ENCODE results near the gene FBXL13.

Gene FBXL13

DNA sequence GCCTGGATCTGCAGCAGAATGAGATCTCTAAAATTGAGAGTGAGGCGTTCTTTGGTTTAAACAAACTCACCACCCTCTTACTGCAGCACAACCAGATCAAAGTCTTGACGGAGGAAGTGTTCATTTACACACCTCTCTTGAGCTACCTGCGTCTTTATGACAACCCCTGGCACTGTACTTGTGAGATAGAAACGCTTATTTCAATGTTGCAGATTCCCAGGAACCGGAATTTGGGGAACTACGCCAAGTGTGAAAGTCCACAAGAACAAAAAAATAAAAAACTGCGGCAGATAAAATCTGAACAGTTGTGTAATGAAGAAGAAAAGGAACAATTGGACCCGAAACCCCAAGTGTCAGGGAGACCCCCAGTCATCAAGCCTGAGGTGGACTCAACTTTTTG, 140.4 kb downstream of the FBXL13 start:
- no peak for DNase-seq (ENCODE audit: low read depth in 1 of 2, low spot score in 1 of 2)
- Histone ChIP-seq H3K27ac (replicated peaks) (no peak overlapping the region), H3K27me3 (ENCODE audit: insufficient read depth, poor library complexity, severe bottlenecking) (no peaks in the 10 kb centered on the region), H3K4me3 (replicated peaks; ENCODE audit: insufficient read depth, low read length) (no peak overlapping the region)
- TF ChIP-seq, protein P1, sequence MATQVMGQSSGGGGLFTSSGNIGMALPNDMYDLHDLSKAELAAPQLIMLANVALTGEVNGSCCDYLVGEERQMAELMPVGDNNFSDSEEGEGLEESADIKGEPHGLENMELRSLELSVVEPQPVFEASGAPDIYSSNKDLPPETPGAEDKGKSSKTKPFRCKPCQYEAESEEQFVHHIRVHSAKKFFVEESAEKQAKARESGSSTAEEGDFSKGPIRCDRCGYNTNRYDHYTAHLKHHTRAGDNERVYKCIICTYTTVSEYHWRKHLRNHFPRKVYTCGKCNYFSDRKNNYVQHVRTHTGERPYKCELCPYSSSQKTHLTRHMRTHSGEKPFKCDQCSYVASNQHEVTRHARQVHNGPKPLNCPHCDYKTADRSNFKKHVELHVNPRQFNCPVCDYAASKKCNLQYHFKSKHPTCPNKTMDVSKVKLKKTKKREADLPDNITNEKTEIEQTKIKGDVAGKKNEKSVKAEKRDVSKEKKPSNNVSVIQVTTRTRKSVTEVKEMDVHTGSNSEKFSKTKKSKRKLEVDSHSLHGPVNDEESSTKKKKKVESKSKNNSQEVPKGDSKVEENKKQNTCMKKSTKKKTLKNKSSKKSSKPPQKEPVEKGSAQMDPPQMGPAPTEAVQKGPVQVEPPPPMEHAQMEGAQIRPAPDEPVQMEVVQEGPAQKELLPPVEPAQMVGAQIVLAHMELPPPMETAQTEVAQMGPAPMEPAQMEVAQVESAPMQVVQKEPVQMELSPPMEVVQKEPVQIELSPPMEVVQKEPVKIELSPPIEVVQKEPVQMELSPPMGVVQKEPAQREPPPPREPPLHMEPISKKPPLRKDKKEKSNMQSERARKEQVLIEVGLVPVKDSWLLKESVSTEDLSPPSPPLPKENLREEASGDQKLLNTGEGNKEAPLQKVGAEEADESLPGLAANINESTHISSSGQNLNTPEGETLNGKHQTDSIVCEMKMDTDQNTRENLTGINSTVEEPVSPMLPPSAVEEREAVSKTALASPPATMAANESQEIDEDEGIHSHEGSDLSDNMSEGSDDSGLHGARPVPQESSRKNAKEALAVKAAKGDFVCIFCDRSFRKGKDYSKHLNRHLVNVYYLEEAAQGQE (IDR thresholded peaks at IDR 0.05; ENCODE audit: insufficient replicate concordance, low read depth) = no peak
- TF ChIP-seq SPI1 (IDR thresholded peaks at IDR 0.05; ENCODE audit: borderline replicate concordance, low read depth) (no peak), GABPA (IDR thresholded peaks at IDR 0.05; ENCODE audit: low read depth) (no peak), POLR2AphosphoS5 (IDR thresholded peaks at IDR 0.05; ENCODE audit: low read depth) (no peak)
- TF ChIP-seq, protein P2, sequence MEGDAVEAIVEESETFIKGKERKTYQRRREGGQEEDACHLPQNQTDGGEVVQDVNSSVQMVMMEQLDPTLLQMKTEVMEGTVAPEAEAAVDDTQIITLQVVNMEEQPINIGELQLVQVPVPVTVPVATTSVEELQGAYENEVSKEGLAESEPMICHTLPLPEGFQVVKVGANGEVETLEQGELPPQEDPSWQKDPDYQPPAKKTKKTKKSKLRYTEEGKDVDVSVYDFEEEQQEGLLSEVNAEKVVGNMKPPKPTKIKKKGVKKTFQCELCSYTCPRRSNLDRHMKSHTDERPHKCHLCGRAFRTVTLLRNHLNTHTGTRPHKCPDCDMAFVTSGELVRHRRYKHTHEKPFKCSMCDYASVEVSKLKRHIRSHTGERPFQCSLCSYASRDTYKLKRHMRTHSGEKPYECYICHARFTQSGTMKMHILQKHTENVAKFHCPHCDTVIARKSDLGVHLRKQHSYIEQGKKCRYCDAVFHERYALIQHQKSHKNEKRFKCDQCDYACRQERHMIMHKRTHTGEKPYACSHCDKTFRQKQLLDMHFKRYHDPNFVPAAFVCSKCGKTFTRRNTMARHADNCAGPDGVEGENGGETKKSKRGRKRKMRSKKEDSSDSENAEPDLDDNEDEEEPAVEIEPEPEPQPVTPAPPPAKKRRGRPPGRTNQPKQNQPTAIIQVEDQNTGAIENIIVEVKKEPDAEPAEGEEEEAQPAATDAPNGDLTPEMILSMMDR (IDR thresholded peaks at IDR 0.05; ENCODE audit: insufficient read depth, low read length) = no peak

DNA sequence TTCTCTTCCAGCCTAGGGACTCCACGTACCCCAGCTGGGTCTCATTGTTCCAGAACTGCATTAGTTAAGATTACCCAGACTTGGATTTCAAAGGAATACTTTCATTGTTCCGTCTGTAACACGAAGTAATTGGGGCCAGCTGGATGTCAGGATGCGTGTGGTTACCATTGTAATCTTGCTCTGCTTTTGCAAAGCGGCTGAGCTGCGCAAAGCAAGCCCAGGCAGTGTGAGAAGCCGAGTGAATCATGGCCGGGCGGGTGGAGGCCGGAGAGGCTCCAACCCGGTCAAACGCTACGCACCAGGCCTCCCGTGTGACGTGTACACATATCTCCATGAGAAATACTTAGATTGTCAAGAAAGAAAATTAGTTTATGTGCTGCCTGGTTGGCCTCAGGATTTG, 140.8 kb downstream of the FBXL13 start:
- H3K27ac ChIP-seq (replicated peaks) = no peak overlapping the region
- no peak for DNase-seq (ENCODE audit: low read depth in 1 of 2, low spot score in 1 of 2)
- no peak overlapping the region for H3K4me3 ChIP-seq (replicated peaks; ENCODE audit: insufficient read depth, low read length)
- H3K27me3 ChIP-seq (ENCODE audit: insufficient read depth, poor library complexity, severe bottlenecking) = no peaks in the 10 kb centered on the region
- TF ChIP-seq, protein P1 (IDR thresholded peaks at IDR 0.05; ENCODE audit: insufficient replicate concordance, low read depth) = no peak
- TF ChIP-seq SPI1 (IDR thresholded peaks at IDR 0.05; ENCODE audit: borderline replicate concordance, low read depth) = no peak
- TF ChIP-seq GABPA (IDR thresholded peaks at IDR 0.05; ENCODE audit: low read depth) = no peak
- TF ChIP-seq, protein P2 (IDR thresholded peaks at IDR 0.05; ENCODE audit: insufficient read depth, low read length) = no peak
- no peak for TF ChIP-seq POLR2AphosphoS5 (IDR thresholded peaks at IDR 0.05; ENCODE audit: low read depth)

GRCh38 chr7:102931757-102932156, 142.8 kb downstream of the FBXL13 start:
- no peak for DNase-seq (ENCODE audit: low read depth in 1 of 2, low spot score in 1 of 2)

More at GRCh38 chr7:102931757-102932156, 142.8 kb downstream of the FBXL13 start:
- no peak overlapping the region for H3K4me3 ChIP-seq (replicated peaks; ENCODE audit: insufficient read depth, low read length)
- H3K27me3 ChIP-seq (ENCODE audit: insufficient read depth, poor library complexity, severe bottlenecking) = no peaks in the 10 kb centered on the region
- TF ChIP-seq POLR2AphosphoS5 (IDR thresholded peaks at IDR 0.05; ENCODE audit: low read depth) (no peak), GABPA (IDR thresholded peaks at IDR 0.05; ENCODE audit: low read depth) (no peak), SPI1 (IDR thresholded peaks at IDR 0.05; ENCODE audit: borderline replicate concordance, low read depth) (no peak)
- TF ChIP-seq, protein P1 (IDR thresholded peaks at IDR 0.05; ENCODE audit: insufficient replicate concordance, low read depth) = no peak
- TF ChIP-seq, protein P2 (IDR thresholded peaks at IDR 0.05; ENCODE audit: insufficient read depth, low read length) = no peak
- H3K27ac ChIP-seq (replicated peaks) = no peak overlapping the region
